ENCODE data around the gene HNRNPL. TPM values are rescaled to one million over a fixed set of nuclear protein-coding genes. Genes with fewer than 3 reads are reported as not detected.
"Not testable (repeated sequence)": the region's sequence is repeated elsewhere in the genome, so short reads cannot be mapped to it uniquely, and the experiment has no call there.

HNRNPL gene
- polyA plus RNA-seq, 3 donors = 82.0 to 145 (median 136) TPM

DNA sequence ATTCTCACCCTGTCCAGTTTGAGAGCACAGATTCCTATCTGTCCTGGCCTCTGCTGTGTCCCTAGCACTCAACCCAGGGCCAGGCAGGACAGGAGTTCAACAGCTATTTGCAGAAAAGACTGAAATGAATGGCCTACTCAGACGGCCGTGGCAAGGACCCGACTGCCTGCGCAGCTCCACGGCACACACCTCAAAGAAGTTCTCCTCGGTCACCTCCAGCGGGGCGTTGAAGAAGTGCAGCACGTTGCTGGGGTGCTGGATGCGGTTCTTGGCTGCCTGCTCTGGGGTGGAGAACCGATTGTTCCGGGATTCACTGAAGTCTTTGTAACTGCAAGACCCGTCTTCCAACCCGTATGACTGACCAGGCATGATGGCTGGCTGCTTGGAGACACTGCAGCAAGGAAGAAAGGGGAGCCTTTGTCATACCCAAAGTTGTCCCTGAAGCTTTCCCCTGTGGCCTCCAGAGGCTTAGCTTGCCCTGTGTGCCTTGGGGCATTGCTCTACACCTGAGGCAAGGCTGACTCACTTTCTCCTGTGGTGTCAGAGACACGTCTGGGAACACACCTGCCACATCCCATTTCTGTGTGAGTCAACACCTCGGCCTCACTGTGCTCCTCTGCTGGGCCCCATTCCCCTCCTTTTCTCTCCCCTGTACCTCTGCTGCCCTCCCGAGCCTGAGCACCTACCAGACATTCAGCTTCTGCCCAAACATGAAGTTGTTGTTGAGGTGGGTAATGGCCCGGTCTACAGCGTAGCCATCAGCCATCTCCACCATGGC is 11.4 kb downstream of the HNRNPL start:
- H3K27ac ChIP-seq (ENCODE audit: low read depth, low read length) = no peak overlapping the region
- WGBS, 3 donors = 62 to 86% (median 82%) methylated on average over 17 to 19 of the region's 19 CpGs

DNA sequence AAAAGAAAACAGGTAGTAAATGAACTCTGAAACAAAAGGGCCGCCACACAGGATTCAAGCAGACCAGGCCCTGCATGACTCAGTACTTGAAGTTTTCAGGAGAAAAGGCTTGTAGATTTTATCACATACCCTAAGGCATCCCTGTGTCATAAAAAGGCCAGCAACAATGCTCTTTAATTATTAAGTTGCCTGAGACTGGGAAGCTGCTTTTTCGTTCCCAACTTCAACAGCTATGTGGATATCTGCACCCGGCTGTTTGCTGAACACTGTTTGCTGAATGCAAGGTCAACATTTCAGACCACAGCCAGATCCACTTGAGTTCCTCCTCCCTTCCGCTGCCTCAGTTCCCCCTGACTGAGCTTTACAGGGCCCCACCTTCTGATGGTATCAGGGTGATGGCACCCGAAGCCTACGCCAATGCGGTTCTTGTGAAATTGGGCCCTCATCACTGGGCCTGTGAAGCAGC is 12.1 kb downstream of the HNRNPL start:
- WGBS, 3 donors = 57 to 92% (median 89%) methylated on average over 7 of the region's 7 CpGs
- H3K27ac ChIP-seq (ENCODE audit: low read depth, low read length) = no peak overlapping the region

DNA sequence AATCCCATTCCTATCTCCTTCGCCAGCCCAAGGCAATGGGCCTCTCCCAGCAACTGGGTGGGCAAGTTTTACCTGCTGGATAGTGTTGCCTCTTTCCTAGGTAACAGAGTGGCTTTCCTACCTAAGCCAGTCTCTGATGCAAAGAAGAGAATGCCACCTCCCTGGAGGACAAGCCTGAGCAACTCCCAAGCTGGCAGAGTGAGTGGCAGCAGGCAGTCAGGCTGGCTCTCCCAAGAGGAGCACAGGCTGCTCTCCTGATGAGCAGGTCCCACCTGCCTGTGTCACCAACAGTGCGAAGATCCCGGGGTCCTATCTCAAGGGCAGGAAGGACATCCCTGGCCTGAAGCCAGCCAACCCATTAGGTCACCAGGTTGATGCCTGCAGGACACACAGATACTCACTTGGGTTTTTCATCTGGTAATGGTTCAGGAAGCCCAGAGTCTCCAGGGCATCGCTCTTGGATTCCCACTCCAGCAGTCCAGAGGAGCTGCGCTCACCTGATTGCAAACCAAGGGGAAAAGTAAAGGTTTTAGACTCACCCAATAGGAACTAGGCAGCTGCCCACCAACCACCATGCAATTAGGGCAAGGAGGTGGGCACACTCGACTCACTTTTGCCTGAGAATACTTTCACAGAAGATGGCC is 12.7 kb downstream of the HNRNPL start:
- 72 to 94% (median 93%) methylated on average over 6 of the region's 6 CpGs for WGBS, 3 donors
- no peak overlapping the region for H3K27ac ChIP-seq (ENCODE audit: low read depth, low read length)

DNA sequence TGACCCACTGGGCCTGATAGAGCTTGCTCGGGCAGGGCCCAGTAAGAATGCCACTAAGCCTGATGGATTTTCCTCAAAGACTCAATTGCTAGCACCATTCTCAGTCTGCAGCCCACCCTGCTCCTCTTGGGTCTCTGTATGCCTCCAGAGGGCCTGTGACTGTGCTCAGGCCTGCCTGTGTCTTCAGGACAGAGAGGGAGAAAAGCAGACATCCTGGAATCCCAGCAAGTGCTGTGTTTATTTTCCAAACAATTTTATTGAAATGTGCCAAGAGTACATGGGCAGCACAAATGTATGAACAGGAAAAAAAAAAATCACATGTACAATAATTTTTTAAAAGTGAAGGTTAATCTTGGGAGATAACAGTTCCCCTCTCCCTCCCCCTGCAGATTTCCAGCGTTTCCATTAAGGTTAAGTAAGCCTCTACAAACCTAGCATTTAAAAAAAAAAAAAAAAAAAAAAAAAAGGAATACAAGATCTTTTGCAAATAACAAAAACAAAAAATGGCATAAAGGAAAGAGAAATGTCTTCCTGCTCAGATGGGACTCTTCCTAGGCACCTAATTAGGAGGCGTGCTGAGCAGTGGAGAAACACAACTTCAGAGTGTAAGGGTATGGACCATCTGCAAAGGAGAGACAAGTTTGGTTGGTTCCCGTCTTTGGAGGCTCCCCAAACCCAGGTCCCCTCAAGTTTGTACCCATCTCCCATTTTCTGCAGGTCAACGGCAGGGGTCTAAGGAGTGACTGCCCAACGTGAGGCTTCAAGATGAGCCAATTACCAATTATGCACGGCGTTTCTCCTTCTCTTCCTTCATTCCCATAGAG is 13.4 kb downstream of the HNRNPL start:
- 66 to 78% (median 76%) methylated on average over 8 of the region's 8 CpGs for WGBS, 3 donors
- H3K27ac ChIP-seq (ENCODE audit: low read depth, low read length) = no peak overlapping the region

DNA sequence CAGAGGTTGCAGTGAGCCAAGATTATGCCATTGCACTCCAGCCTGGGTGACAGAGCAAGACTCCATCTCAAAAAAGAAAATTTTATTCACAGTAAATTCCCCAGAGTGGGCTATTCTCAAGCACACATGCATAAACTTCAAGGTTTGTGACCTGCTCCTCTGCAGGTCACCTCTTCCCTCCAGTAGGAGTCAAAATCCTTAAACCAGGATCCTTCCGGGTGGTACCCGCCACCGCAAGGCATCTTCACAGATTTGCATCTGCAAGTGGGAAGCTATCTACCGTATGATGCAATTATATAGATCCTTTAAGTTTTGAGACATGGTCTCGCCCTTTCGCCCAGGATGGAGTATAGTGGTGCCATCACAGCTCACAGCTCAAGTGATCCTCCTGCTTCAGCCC is 15.2 kb downstream of the HNRNPL start:
- 92 to 95% (median 92%) methylated on average over 6 of the region's 6 CpGs for WGBS, 3 donors
- H3K27ac ChIP-seq (ENCODE audit: low read depth, low read length) = no peak overlapping the region

DNA sequence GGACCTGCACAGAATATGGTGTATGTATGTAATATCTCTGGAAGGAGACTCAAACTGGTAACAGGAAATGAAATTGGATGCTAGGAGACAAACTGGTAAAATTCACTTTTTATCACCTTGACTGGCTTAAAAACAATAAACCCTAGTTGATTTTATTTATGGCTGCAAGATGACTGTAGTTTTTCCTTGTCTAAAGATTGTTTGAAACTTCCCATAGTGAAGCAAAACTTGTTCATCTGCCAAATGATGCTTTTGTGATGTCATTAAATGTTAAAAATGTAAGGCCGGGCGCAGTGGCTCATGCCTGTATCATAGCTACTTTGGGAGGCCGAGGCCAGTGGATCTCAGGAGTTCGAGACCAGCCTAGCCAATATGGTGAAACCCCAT is 15.7 kb downstream of the HNRNPL start:
- WGBS, 3 donors = 92 to 94% (median 93%) methylated on average over 4 of the region's 4 CpGs
- H3K27ac ChIP-seq (ENCODE audit: low read depth, low read length) = no peak overlapping the region

DNA sequence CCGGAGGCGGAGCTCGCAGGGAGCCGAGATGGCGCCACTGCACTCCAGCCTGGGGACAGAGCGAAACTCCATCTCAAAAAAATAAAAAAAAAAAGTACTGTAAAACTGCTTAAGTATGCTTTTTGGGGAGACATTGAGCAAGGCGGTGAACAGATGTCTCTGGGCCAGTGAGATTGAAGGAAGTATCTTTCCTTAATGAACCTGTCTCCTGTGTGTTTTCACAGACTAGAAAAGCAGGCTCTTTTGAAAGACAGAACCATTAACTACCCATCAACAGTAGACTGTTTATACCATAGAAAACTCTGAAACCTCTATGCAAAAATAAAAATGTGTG is 16.7 kb downstream of the HNRNPL start:
- WGBS, 3 donors = 85 to 90% (median 89%) methylated on average over 7 of the region's 7 CpGs
- H3K27ac ChIP-seq (ENCODE audit: low read depth, low read length) = no peak overlapping the region

DNA sequence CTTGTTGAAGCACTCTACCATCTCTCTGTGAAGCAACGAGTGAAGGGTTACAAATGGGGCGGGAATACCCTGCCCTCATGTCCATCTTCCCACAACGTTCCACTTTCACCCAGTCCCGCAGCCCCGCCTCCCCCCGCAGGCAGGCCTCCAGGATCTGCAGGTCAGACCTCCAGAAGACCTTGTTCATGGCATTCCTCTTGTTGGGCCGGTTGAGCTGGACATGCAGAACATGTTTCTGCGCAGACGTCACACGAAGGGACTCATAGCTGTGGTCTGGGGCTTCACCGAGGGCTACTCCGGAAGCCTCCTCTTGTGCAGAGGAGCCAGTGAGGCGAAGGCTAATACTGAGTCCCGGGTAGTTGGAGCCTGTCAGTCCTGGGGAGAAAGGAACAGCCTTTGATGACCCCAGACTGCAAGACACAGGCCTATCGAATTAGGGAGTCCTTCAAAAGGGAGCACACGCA is 18.6 kb downstream of the HNRNPL start:
- WGBS, 3 donors = 2 to 3% (median 3%) methylated on average over 16 of the region's 16 CpGs
- peak overlapping the region; percentile 17 for H3K27ac ChIP-seq (ENCODE audit: low read depth, low read length)

DNA sequence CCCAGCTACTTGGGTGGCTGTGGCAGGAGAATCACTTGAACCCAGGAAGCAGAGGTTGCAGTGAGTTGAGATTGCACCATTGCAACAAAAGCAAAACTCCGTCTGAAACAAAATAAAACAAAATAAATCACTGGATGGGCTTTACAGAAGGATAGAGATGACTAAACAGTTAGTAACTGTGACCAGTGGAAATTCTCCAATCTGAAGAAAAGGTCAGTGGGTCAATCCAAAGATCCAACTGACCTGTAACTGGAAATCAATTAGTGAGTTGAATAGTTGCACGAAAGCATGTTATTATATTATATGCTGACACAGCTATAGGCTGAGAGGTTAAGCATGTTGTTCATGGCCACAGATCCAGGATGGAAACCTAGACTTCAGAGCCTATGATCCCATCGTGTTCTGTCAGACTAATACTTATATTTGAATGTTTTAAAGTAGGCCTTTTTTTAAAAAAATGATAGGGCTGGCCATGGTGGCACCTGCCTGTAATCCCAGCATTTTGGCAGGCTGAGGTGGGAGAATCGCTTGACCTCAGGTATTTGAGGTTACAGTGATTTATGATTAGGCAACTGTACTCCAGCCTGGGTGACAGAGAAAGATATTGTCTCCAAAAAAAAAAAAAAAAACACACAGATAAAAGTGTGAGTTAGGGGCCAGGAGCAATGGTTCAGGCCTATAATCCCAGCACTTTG is 19.6 kb downstream of the HNRNPL start:
- 52 to 72% (median 64%) methylated on average over 4 of the region's 4 CpGs for WGBS, 3 donors
- no peak overlapping the region for H3K27ac ChIP-seq (ENCODE audit: low read depth, low read length)

DNA sequence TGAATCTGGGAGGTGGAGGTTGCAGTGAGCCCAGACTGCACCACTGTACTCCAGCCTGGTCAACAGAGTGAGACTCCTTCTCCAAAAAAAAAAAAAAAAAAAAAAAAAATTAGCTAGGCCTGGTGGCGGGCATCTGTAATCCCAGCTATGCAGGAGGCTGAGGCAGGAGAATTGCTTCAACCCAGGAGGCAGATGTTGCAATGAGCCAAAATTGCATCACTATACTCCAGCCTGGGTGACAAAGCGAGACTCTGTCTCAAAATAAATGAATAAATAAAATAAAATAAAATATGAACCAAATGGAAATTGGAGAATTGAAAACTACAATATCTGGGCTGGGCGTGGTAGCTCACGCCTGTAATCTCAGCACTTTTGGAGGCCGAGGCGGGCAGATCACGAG is 20.6 kb downstream of the HNRNPL start:
- WGBS, 3 donors = 80 to 93% (median 84%) methylated on average over 7 of the region's 7 CpGs

DNA sequence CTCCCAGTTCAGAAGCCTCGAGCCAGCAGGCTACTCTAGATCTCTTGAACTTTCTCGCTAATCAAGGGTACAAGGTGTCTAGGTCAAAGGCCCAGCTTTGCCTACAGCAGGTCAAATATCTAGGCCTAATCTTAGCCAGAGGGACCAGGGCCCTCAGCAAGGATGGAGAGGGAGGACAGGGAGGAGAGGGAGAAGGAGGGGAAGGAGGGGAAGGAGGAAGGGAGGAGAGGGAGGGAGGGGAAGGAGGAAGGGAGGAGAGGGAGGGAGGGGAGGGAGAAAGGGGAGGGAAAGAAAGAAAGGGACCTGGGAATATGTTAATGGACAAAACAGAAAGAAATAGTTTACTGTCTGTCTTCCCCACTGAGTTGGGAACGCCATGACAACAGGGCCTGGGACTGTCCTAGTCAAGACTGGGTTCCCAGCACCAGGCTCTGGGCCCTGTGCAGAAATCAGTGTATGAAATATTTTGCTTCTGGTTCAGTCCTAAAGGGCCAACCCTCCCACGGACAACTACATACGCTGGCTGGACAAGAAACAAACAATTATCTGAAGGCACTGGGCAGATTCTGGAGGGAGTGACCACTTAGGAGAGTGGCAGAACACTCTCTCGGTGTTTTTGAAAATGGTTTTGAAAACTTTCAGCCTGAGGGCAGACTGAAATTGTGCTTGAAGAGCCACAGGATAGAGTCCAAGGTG is 22.8 kb downstream of the HNRNPL start:
- H3K27ac ChIP-seq (ENCODE audit: low read depth, low read length) = no peak overlapping the region
- WGBS, 3 donors = 61 to 70% (median 70%) methylated on average over 6 of the region's 6 CpGs

More for the DNA sequence above, 20.6 kb downstream of the HNRNPL start:
- not testable (repeated sequence) for H3K27ac ChIP-seq (ENCODE audit: low read depth, low read length)

DNA sequence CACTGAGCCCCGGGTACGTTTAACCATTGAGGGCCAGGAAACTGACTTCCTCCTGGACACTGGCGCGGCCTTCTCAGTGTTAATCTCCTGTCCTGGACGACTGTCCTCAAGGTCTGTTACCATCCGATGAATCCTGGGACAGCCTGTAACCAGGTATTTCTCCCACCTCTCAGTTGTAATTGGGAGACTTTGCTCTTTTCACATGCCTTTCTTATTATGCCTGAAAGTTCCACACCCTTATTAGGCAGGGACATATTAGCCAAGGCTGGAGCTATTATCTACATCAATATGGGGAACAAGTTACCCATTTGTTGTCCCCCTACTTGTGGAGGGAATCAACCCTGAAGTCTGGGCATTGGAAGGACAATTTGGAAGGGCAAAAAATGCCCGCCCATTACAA is 23.9 kb downstream of the HNRNPL start:
- not testable (repeated sequence) for H3K27ac ChIP-seq (ENCODE audit: low read depth, low read length)
- WGBS, 3 donors = 81 to 88% (median 84%) methylated on average over 7 of the region's 7 CpGs

DNA sequence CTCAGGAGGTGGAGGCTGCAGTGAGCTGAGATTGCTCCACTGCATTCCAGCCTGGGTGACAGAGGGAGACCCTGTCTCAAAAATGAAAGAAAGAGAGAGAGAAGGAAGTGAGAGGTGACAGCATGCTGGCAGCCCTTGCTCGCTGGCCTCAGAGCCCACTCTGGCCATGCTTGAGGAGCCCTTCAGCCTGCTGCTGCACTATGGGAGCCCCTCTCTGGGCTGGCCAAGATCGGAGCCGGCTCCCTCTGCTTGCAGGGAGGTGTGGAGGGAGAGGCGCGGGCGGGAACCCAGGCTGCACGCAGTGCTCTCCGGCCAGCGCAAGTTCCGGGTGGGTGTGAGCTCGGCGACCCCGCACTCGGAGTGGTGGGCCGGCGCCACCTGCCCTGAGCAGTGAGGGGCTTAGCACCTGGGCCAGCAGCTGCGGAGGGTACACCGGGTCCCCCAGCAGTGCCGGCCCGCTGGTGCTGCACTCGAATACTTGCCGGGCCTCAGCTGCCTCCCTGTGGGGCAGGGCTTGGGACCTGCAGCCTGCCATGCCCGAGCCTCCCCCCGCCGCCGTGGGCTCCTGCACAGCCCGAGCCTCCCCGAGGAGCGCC is 28.5 kb downstream of the HNRNPL start:
- WGBS, 3 donors = 97 to 98% (median 98%) methylated on average over 28 to 29 of the region's 29 CpGs
- H3K27ac ChIP-seq (ENCODE audit: low read depth, low read length) = not testable (repeated sequence)

DNA sequence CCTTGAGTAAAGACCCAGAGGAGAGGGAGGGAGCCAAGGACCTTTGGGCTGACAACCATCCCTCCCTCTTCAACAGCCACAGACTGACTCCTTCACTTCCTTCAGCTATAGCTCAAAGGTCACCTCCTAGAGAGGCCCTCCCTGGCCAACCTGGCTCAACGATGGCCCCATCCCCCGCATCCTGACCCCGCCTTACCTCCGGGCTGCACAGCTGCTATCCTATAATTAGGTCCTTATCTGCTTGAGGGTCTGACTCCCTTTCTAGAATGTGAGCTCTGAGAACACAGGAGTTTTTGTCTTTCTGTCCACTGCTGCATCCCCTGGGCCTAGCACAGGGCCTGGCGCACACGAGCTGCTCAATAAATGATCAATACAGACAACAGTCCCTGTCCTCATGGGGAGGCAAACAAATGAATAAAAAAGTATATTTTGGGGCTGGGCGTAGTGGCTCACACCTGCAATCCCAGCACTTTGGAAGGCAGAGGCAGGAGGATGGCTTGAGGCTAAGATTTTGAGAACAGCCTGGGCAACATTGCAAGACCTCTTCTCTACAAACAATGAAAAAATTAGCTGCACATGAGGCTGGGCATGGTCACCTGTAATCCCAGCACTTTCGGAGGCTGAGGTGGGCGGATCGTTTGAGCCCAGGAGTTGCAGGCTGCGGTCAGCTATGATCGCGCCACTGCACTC is 30.4 kb downstream of the HNRNPL start:
- H3K27ac ChIP-seq (ENCODE audit: low read depth, low read length) = no peak overlapping the region
- WGBS, 3 donors = 69 to 90% (median 83%) methylated on average over 13 of the region's 13 CpGs

DNA sequence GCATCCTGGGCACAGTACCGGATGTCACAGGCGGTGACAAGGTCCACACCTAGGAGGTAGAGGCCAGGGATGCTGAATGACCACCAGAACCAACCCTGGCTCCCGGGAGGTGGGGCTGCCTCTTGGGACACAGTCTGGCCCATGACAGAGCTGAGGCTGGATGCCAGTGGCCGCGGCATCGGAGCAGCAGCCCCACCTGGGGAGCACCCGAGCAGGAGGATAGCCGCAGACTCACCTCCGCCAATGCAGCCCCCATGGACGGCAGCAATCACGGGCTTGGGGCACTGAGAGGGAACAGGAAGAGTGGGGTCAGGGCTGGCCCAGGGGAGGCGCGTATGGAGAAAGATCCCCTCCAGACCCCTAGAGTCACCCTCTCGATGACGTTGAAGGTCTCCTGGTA is 32.7 kb downstream of the HNRNPL start:
- H3K27ac ChIP-seq (ENCODE audit: low read depth, low read length) = no peak overlapping the region
- WGBS, 3 donors = 93 to 95% (median 94%) methylated on average over 15 of the region's 15 CpGs

DNA sequence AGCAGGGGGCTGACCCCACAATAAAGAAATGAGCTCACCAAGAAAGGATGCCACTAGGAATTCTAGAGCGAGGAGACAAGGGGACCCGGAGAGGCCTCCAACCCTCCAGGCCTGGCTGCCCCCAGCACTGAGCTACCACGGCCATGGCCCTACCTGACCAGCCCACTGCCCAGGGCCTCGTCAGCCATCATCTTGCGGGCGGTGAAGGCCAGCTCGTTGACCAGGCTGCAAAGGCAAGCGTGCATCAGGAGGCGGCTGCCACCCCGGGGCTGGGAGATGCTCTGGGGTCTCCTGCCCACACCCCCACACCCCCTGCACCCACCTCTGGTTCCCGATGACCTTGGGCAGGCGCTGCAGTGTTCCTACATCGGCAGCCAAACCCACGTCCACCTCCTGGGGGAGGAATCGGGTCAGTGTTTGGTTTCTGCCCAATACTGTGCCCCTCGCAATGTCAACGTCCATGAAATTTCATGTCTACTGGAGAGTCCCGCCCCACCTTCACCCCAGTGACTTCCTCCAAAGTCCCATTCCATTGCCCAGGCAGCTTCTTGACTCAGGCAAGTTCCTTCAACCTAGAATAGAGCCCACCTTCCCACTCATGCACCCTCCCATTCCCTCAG is 33.5 kb downstream of the HNRNPL start:
- no peak overlapping the region for H3K27ac ChIP-seq (ENCODE audit: low read depth, low read length)
- 87 to 96% (median 95%) methylated on average over 17 to 18 of the region's 18 CpGs for WGBS, 3 donors

Measured in adipose tissue (tissue), 3 donors.